HG02870 (cell line): ENCODE data around the gene SZT2.

Source experiments
- ATAC-seq: cut with Tn5 transposase; IDR thresholded peaks from one replicate; pipeline ENCODE4 v1.9.1; 2021; ENCODE audit warnings: mild to moderate bottlenecking, moderate library complexity; ENCODE audit not compliant: unreplicated experiment

SZT2 gene

GRCh38 chr1:43421976-43422750, 32.5 kb downstream of the SZT2 start:
- no peak for ATAC-seq

GRCh38 chr1:43422995-43423671, 33.4 kb downstream of the SZT2 start:
- no peak for ATAC-seq

- no peak for ATAC-seq
These were observed 34.2 kb downstream of the SZT2 start for GRCh38 chr1:43423672-43424550.

- ATAC-seq = no peak
These were observed 35.3 kb downstream of the SZT2 start for GRCh38 chr1:43425045-43425444.

- no peak for ATAC-seq
These were observed 36.5 kb downstream of the SZT2 start for GRCh38 chr1:43426221-43426620.

- no peak for ATAC-seq
These were observed 37.8 kb downstream of the SZT2 start for GRCh38 chr1:43427524-43427923.

- no peak for ATAC-seq
These were observed 38.2 kb downstream of the SZT2 start for GRCh38 chr1:43427941-43428340.

GRCh38 chr1:43430831-43431230, 41.1 kb downstream of the SZT2 start:
- ATAC-seq = no peak

- ATAC-seq = no peak
These were observed 42.0 kb downstream of the SZT2 start for GRCh38 chr1:43431676-43432075.

- ATAC-seq = no peak
These were observed 42.6 kb downstream of the SZT2 start for GRCh38 chr1:43432171-43432860.

GRCh38 chr1:43432907-43433306, 43.2 kb downstream of the SZT2 start:
- ATAC-seq = no peak

- ATAC-seq = no peak
These were observed 44.6 kb downstream of the SZT2 start for GRCh38 chr1:43434256-43434655.

GRCh38 chr1:43435146-43436145, 45.7 kb downstream of the SZT2 start:
- no peak for ATAC-seq

- no peak for ATAC-seq
These were observed 46.7 kb downstream of the SZT2 start for GRCh38 chr1:43436371-43436770.

GRCh38 chr1:43437031-43437973, 47.6 kb downstream of the SZT2 start:
- ATAC-seq = no peak

- ATAC-seq = no peak
These were observed 48.3 kb downstream of the SZT2 start for GRCh38 chr1:43438006-43438405.

GRCh38 chr1:43438576-43438952, 48.9 kb downstream of the SZT2 start:
- ATAC-seq = no peak

GRCh38 chr1:43438953-43439581, 49.4 kb downstream of the SZT2 start:
- no peak for ATAC-seq
